ENCODE data around the gene IFT43.

IFT43 gene

DNA sequence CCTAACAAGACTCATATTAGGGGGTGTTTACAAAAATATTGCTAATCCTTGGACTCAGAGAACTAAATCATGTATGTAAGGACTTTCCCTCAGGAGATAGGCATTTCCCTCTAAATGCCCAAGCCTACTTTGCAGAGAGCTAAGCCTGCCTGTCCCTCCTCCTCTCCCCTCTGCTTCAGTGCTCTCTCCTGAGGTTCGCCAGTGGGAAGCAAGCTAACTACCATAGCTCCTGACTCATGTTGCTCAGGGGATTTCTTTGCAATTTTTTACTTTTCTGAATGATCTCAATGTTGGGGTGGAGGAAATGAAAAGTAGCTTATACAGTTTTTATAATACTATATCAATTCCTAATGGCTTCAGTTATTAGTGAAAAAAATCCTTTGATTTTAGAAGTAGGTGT, 29.6 kb downstream of the IFT43 start:
- DNase-seq (ENCODE audit: low read depth) = no peak

- no peak for DNase-seq (ENCODE audit: low read depth)
Observed at GRCh38 chr14:76015668-76016067, 30.1 kb downstream of the IFT43 start.

- no peak for DNase-seq (ENCODE audit: low read depth)
Observed at GRCh38 chr14:76019676-76020075, 34.1 kb downstream of the IFT43 start.

GRCh38 chr14:76022991-76023390, 37.4 kb downstream of the IFT43 start:
- DNase-seq (ENCODE audit: low read depth) = no peak

DNA sequence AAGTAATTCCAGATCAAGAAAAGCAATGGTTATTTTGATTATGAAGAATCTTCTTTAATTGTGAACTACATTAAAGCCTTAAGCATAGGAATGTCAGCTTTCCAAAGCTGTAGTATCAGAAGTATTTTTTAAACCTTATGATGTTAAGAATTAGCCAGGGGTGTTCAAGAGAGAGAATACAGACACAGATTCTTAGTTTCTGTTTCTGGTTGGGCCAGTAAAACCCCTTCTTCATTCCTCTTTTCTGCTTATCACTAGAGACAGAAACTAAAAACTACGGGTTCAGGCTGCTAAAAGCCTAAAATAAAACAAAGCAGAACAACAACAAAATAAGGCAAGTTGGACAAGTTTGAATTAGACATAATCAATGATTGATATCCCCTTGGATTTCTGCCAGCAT, 38.2 kb downstream of the IFT43 start:
- no peak for DNase-seq (ENCODE audit: low read depth)

DNA sequence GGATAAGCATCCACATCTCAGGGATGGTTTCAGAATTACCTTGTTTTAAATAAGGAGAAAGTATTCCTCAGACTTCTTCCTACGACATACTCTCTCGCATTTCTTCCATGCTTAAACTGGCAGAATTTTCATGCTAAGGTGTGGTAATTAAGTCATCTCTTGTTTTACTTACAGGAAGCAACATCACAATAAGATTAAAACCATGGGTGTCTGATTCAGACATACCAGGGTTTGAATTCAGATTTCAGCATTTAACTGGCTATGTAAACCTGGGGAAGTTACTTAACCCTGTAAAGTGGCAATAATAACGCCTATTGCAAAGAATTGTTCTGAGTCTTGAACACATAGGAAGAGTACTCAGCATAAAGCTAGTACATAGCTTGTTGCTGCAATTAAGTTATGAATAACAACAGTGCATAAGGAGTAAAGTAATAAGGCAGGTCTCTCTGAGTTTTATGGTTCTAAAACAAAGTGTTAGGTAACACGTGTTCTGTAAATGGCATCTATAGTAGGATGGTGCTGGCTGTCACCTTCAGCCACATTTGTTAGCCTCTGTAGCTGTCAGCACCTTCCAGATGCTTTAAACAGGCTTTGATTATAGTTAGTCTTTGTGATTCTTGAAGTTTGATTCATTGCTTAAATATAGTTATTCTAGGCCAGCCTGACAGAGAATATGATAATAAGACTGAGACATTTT, 38.8 kb downstream of the IFT43 start:
- no peak for DNase-seq (ENCODE audit: low read depth)

GRCh38 chr14:76034566-76034965, 49.0 kb downstream of the IFT43 start:
- DNase-seq (ENCODE audit: low read depth) = no peak

DNA sequence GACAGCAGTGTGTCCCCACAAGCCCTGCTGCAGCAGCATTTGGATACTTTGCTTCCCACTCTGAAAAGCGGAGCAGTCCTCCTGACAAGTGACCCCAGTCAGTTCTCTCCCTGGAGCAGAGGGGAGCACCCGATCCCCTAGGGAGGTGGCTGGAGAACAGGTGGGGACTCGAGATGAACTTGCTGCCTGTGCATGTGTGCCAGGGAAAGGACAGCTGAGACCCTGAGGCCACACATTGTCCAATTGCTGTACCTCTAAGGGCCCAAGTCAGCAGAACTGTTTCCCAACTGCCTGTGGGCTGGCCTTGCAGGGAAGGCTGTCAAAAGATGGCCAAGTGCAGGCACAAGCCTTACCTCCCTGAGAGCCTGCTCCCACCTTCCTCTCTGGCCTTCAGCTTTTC, 55.1 kb downstream of the IFT43 start:
- no peak for DNase-seq (ENCODE audit: low read depth)

DNA sequence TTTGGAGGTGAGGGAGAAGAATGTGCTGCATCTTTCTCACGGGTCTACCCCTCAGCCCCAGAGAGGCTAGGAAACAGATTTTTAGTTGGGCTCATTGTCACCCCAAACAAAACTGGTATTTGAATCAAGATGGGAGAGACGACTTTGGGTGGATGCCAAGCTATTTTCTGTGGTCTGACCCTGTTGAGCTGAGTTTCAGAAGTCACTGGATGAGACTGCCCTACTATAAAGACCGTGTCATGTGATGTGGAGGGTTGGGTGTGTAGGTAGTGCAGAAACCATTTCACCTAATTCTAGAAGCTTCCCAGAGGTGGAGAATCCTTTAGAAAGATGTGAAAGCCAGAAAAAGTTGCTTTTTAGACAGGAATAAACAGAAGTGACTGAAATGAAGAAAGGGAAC, 60.2 kb downstream of the IFT43 start:
- DNase-seq (ENCODE audit: low read depth) = no peak

DNA sequence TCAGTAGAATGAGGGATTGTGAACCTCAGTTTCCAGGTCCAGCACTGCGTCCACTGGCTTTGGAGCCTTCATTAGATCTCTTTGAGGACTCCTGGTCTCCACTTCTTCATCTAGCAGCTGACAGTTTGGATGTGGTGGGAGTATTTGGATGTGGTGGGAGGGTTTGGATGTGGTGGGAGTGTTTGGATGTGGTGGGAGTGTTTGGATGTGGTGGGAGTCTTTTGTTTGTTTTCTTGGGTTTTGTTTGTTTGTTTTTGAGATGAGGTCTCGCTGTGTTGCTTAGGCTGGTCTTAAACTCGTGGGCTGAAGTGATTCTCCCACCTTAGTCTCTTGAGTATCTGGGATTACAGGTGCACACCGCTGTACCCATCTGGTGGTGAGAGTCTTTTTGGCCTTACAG, 64.7 kb downstream of the IFT43 start:
- no peak for DNase-seq (ENCODE audit: low read depth)

DNA sequence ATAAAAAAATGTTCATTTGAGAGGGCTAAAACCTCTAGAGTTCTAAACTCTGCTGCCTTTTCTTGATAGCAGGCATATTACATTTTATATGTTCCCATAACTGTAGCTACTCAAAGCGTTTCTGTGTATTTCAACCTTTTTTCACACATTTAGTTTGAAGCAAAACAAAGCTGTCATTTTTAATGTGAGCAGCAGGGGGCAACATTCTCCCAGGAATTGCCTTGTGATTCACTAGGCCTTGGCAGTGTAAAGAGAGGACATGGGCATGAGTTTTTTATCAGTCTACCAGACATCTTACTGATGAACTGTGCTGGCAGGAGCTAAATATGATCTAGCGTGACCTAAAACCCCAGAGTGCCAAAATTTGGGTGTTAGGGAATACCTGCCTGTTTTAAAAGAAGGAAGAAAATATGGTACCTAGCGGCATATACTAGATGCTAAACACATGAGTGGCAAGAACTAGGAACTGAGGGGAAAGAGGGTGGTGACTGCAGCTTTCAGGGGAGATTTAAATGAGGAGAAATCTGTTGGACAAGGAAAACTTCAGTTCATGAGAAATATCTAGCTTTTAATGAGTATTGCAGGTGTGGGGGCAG, 65.3 kb downstream of the IFT43 start:
- peak; percentile 35 for DNase-seq (ENCODE audit: low read depth)

DNA sequence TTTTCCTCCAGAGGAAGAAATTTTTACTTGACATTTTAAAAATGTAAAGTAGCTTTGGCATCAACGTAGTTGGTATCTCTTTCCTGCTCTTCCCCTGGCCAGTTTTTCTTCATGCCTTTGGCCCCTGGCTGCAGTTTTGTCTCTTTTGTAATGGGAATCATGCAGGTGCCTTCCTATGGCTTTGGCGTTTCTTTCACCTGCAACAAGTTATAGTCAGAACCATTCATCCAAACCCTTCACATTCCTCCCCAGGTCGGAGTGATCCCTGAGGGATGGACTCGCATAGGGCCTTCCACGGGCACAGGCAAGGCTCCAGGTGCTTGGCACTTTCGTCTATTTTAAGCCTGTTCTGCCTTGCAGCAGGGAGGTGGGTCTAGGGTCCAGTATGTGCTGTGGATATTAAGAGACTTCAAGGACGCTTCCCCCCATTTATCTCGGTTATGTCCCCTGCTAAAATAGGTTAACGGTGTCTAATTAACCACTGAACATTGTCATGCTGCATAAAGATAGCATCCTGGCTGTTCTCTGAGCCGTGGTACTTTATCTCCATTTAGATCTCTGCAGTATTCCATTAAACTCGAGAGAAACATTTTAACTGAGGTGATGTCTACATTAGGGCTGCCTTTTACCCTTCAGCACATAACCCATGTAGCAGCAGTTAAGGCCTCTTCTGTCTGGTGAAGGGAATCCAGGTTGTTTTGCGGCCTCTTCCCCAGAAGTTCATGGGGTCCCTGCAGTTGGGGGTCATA, 66.3 kb downstream of the IFT43 start:
- no peak for DNase-seq (ENCODE audit: low read depth)

DNA sequence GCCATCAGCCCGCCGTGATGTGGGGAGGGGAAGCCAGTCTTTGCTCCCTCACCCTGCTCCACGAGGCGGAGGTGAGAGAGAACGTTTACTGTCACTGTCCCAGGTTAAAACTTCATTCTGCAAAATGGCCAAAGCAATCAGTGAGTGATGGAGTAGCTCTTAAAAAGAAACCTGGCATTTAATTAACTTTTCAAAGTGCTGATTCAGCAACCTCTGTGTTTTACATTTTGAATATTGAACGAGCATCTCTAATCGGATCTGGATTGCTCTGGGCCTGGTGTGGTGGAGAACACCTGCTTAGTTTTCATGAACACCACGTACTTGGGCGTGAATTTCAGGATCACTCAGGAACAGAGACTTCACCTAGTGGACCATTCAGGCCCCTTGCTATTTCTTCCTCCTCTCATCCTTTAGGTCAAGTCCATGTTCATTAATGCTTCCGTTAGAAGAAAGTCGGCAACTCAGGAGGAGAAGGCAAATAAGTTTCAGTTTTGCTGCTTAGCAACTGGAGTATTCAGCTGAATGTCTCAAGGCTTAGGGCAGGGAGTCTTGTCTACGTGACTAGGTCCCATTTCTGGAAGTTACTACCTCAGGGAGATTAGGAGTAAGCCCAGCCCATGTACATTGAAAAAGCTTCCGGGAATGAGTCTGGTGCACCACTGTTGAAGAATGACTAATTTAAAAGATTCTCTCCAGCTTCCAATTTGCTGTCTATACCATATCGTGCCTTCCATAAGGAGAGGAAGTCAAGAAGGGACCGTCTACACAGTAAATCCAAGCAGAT, 68.2 kb downstream of the IFT43 start:
- DNase-seq (ENCODE audit: low read depth) = no peak

DNA sequence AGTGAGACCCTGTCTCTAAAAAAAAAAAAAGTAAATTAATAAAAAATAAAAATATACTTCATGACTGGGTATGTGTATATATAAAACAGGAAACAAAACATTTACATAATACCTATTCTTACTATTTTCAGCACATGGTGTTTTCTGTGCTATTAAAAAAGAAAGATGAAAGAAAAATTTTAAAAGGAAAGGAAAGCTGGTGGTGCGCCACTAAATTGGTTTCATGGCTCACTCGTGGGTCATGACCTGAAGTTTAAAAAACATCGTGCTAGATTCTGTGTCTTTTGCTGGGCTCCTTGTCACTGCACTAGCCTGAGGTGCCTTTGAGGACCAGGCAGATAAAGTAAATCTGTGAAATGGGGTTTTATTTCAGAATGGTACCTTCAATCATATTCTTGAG, 69.8 kb downstream of the IFT43 start:
- no peak for DNase-seq (ENCODE audit: low read depth)

- DNase-seq (ENCODE audit: low read depth) = no peak
Observed at GRCh38 chr14:76056128-76056527, 70.6 kb downstream of the IFT43 start.

DNA sequence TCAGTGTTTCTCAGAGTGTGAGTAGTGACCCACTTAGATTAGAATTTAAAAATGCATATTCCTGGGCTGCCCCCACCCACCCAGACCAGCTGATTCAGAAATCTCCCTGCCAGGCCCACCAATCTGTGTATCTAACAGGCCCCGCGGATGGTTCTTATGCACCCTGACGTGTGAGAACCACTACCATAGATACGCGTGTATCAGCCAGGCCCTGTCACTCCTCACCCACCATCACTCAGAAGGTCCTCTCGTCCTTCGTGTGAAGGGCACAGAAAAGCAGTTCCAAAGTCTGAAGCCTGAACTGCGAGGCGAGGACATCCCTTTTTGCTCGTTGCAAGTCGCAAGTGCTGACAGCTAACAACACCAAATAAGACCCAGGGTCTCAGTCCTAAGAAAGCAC, 72.4 kb downstream of the IFT43 start:
- no peak for DNase-seq (ENCODE audit: low read depth)

DNA sequence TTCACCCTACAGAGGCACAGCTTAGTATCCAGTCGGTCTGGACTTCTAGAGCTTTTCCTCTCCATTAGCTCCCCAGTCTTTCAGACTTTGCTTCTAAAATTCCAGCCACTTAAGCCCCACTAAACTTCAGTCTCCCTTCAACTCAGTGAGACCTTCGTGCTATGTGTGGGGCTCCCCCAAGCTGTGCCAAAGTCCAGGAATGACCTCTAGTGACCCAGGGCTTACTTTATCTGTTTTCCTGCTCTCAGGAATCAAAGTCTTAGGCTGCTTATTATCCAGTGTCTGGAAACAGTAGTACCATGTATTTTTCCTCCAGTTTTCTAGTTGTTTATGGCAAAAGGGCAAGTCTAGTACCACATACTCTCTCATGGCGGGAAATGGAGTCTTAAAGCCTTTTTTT, 77.8 kb downstream of the IFT43 start:
- no peak for DNase-seq (ENCODE audit: low read depth)

DNA sequence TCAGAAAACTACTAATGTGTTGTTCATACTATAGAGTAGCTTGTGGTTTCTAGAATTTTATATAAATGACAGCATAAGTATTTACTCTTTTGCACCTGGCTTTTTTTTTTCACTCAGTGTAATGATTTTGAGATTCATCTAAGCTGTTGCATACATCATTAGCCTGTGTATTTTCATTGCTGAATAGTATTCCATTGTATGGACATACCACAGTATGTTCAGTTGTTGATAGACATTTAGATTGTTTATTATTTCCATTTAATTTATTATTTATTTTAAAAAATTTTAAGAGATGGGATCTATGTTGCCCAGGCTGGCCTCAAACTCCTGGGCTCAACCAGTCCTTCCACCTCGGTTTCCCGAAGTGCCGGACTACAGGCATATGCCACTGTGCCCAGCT, 80.0 kb downstream of the IFT43 start:
- no peak for DNase-seq (ENCODE audit: low read depth)

DNA sequence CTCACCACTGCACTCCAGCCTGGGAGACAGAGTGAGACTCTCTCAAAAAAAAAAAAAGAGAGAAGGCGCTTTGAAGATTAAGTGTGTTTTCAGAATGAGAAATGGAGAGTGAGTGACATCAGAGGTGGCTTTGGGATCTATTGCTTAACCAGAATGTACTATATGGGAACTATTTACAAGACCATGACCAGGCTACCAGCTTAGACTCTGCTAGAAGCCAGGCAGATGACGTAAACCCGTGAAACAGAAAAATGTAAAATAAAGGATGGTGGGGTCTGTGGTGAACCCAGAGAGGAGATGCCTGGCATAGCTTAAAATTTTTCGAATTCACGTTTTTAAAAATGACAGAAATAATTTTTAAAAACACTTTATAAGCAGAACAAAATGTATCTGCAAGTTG, 82.0 kb downstream of the IFT43 start:
- DNase-seq (ENCODE audit: low read depth) = no peak

DNA sequence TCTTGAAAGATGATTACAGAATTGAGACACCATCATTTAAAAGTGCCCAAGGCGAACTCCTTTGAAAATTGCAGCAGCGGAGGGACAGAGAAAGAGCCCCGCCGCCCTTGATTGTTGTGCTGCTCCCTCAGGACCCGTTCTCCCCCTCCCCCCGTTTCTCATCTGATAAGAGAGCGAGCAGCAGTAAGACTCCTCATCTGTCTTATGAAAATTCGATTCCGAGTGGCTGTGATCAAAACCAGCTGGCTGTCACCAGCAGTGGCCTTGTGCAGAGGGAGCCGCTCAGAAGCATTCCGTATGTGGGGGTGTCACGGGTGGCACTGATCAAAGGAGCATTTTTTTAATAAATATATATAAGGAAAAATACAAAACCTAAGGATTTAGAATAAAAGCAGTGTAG, 88.2 kb downstream of the IFT43 start:
- DNase-seq (ENCODE audit: low read depth) = no peak

DNA sequence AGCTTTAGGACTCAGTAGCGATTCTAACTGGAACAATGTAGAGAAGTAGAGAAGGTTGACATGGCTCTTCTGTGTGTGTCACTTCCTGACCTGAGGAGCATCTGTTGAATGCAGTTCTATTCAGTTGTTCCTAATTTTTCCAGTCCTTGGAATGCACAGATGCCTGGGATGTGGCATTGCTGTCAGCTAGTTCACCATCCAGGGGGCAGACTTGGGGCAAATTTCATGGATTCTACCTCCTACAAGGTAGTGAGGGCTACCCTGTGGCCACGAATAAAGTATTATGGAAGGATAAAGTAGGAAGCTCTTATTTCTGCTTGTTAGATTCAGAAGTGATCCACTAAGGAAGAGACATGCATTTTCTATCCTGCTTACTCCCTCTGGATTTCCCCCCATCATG, 91.8 kb downstream of the IFT43 start:
- DNase-seq (ENCODE audit: low read depth) = no peak

GRCh38 chr14:76078501-76078900, 92.9 kb downstream of the IFT43 start:
- no peak for DNase-seq (ENCODE audit: low read depth)

- DNase-seq (ENCODE audit: low read depth) = no peak
Observed at GRCh38 chr14:76080025-76080424, 94.5 kb downstream of the IFT43 start.
